ENCODE measurements around the gene LIMS2.

Gene LIMS2

DNA sequence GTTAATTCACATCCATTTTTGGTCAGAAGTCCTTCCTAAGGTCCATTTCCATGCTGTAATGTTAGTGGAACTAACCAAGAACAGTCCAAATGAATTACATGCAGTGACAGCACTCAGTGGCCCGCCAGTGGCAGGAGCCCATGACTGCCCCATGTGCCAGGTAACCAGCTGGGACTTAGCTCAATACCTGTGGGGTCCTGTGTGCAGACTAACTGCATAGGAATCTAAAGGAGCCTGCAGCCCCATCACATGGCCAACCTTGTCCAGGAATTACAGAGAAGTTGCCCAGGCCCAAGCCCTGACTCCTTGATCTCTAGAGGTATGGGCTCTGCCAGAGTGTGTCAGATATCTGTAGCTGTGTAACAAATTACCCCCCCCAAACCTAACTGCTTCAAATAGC lies 64.8 kb downstream of the LIMS2 start:
- TF ChIP-seq MYC (IDR thresholded peaks at IDR 0.05; ENCODE audit: low read depth, low read length) (no peak), POLR2A (IDR thresholded peaks at IDR 0.05; ENCODE audit: extremely low read depth, insufficient read length) (no peak)
- TF ChIP-seq, protein P1, sequence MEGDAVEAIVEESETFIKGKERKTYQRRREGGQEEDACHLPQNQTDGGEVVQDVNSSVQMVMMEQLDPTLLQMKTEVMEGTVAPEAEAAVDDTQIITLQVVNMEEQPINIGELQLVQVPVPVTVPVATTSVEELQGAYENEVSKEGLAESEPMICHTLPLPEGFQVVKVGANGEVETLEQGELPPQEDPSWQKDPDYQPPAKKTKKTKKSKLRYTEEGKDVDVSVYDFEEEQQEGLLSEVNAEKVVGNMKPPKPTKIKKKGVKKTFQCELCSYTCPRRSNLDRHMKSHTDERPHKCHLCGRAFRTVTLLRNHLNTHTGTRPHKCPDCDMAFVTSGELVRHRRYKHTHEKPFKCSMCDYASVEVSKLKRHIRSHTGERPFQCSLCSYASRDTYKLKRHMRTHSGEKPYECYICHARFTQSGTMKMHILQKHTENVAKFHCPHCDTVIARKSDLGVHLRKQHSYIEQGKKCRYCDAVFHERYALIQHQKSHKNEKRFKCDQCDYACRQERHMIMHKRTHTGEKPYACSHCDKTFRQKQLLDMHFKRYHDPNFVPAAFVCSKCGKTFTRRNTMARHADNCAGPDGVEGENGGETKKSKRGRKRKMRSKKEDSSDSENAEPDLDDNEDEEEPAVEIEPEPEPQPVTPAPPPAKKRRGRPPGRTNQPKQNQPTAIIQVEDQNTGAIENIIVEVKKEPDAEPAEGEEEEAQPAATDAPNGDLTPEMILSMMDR (IDR thresholded peaks at IDR 0.05; ENCODE audit: low read depth, low read length) = no peak
- TF ChIP-seq, protein P2, sequence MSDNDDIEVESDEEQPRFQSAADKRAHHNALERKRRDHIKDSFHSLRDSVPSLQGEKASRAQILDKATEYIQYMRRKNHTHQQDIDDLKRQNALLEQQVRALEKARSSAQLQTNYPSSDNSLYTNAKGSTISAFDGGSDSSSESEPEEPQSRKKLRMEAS (IDR thresholded peaks at IDR 0.05; ENCODE audit: low read depth, low read length) = no peak
- no peak overlapping the region for H3K4me3 ChIP-seq (ENCODE audit: low read depth, low read length)
- DNase-seq (ENCODE audit: low read depth) = no peak

DNA sequence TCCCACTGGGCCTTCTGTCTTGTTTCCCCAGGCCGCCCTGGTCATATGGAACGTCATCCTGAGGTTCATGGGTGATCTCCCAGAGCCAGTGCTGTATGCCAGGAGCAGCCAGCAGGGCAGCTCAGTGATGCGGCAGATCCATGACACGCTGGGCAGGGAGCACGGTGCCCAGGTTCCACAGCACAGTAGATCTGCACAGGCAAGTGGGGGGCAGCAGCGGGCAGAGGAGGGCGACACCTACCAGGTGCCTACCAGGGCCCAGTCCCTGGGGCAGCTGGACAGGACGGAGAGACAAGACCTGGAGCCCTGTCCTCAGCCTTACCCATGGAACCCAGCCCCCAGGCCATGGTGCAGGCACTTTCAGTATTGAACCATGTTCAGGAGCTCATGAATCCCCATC lies 65.5 kb downstream of the LIMS2 start:
- no peak for TF ChIP-seq MYC (IDR thresholded peaks at IDR 0.05; ENCODE audit: low read depth, low read length)
- TF ChIP-seq, protein P2 (IDR thresholded peaks at IDR 0.05; ENCODE audit: low read depth, low read length) = no peak
- no peak for TF ChIP-seq POLR2A (IDR thresholded peaks at IDR 0.05; ENCODE audit: extremely low read depth, insufficient read length)
- TF ChIP-seq, protein P1 (IDR thresholded peaks at IDR 0.05; ENCODE audit: low read depth, low read length) = no peak
- no peak overlapping the region for H3K4me3 ChIP-seq (ENCODE audit: low read depth, low read length)
- DNase-seq (ENCODE audit: low read depth) = no peak

DNA sequence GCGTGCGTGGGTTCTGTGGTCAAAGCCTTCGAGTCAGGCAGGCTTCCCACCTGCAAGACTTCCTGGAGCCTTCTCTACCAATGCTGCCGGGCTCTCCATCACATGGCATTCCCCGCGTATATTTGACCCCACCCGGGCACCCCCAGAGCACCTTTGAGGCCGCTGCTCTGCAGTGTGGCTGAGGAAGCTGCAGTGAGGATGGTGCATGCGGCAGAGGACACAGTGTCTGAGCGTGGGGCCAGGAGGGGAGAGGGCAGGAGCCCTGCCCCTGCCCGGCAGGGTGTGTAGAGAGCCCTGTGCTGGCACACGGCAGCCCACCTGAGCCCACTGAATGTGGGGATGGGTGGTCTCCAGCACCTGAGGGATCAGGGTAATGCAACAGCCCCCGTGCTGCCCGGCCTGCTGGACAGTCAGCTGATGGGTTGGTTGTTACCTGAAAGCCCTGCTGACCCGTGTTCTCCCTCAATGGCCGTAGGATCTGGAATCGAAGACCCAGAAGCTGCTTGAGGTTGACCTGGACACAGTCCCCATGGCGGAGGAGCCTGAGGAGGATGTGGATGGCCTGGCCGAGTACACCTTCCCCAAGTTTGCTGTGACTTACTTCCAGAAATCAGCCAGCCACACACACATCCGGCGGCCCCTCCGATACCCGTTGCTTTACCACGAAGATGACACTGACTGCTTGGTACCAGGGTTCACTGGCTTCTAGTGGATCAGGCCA lies 66.1 kb downstream of the LIMS2 start:
- no peak for TF ChIP-seq MYC (IDR thresholded peaks at IDR 0.05; ENCODE audit: low read depth, low read length)
- TF ChIP-seq, protein P2 (IDR thresholded peaks at IDR 0.05; ENCODE audit: low read depth, low read length) = no peak
- no peak for TF ChIP-seq POLR2A (IDR thresholded peaks at IDR 0.05; ENCODE audit: extremely low read depth, insufficient read length)
- TF ChIP-seq, protein P1 (IDR thresholded peaks at IDR 0.05; ENCODE audit: low read depth, low read length) = no peak
- no peak for DNase-seq (ENCODE audit: low read depth)
- no peak overlapping the region for H3K4me3 ChIP-seq (ENCODE audit: low read depth, low read length)

DNA sequence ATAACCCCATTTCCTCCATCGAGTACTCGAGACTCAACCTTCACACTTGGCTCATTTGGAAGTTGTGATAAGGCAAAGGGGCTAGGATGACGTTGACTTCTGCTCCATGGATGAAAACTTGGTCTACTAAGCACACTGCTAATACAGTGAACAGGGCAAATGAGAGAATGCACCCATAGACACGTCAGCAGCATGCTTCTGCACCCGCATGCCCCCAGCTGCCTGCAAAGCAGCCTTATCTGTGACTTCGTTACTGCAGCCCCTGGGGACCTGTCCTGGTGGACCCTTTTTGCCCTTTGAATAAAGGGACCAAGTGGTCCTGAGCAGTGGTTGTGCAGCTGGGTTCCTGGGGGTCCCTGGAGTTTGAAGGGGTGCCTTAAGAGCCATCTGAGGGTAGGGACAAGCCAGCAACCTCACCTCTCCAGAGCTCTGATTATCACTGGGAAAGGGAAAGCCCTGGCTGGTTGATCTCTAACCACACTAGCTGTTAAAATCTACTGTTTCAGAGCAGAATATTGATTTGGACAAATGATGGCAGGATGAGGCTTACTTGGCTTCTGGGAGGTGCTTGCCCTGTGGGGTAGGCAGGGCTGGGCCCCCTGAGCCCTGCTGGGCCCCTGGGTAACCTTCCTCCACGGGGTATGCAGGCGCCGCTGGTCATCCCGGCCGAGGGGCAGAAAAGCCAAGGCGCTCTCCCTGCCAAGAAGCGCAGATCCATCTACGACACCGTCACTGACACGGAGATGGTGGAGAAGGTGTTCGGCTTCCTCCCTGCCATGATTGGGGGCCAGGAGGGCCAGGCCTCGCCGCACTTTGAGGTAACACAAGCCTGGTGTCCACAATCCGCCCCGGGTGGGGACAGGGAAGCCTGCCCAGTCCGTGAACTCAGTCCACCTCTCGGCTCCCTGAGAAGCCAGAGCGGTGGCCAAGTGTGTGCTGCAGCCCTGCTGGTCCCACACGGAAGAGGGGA lies 67.0 kb downstream of the LIMS2 start:
- TF ChIP-seq, protein P2 (IDR thresholded peaks at IDR 0.05; ENCODE audit: low read depth, low read length) = no peak
- TF ChIP-seq MYC (IDR thresholded peaks at IDR 0.05; ENCODE audit: low read depth, low read length) = no peak
- no peak for TF ChIP-seq POLR2A (IDR thresholded peaks at IDR 0.05; ENCODE audit: extremely low read depth, insufficient read length)
- TF ChIP-seq, protein P1 (IDR thresholded peaks at IDR 0.05; ENCODE audit: low read depth, low read length) = no peak
- no peak overlapping the region for H3K4me3 ChIP-seq (ENCODE audit: low read depth, low read length)
- no peak for DNase-seq (ENCODE audit: low read depth)

DNA sequence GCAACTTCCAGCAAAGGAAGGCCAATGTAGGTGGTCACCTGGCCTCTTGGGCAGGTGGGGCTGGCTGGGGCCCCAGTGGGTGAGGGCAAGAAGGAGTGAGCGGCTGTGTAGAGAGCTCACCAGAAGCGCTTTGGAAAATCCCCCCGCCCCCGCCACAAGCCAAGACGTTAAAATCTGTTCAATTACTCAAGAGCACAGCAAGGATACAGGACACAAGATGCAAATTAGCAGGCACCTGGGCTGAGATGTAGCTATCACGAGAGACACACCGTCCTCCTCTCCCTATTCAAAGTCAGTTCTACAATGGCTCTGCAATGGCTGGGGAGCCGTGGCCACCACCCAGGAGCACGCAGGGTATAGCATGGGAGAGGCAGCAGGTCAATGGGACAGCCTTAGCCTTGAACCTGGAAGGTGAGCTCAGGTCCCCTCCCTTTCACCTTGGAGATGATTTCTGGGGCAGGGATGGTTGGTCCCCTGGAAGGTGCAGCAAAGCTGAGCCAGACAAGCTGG lies 67.9 kb downstream of the LIMS2 start:
- no peak for TF ChIP-seq MYC (IDR thresholded peaks at IDR 0.05; ENCODE audit: low read depth, low read length)
- TF ChIP-seq, protein P2 (IDR thresholded peaks at IDR 0.05; ENCODE audit: low read depth, low read length) = no peak
- TF ChIP-seq, protein P1 (IDR thresholded peaks at IDR 0.05; ENCODE audit: low read depth, low read length) = no peak
- TF ChIP-seq POLR2A (IDR thresholded peaks at IDR 0.05; ENCODE audit: extremely low read depth, insufficient read length) = no peak
- no peak overlapping the region for H3K4me3 ChIP-seq (ENCODE audit: low read depth, low read length)
- no peak for DNase-seq (ENCODE audit: low read depth)

Data from NB4 (cell line).